CD4-positive, alpha-beta memory T cell (primary cell): ENCODE measurements around the gene TMEM100. TPM values are rescaled to one million over a fixed set of nuclear protein-coding genes. Genes with fewer than 3 reads are reported as not detected.

Experiments used
- CTCF ChIA-PET: fragments of 350-600 bp; sonication (Branson Sonifier 250); formaldehyde crosslinking; loops from one replicate; lab custom pipeline; 2021; ENCODE audit warnings: inconsistent platforms; ENCODE audit not compliant: partially characterized antibody; lab: Charles Lee
- POLR2A ChIA-PET: fragments of 350-600 bp; sonication (Branson Sonifier 250); formaldehyde crosslinking; loops from one replicate; lab custom pipeline; 2021; ENCODE audit not compliant: partially characterized antibody; lab: Charles Lee
- DNase-seq, 5 donors: peaks; one replicate each; pipeline versions ENCODE4 v3.0.0 to v3.0.0-alpha.2; 2020 to 2022; ENCODE audit warnings: mixed read lengths in 1 of 5
- H3K27ac ChIP-seq: one replicate; pipeline ENCODE4 v1.7.0; 2013; ENCODE audit warnings: low read depth, low read length
- H3K27me3 ChIP-seq: 2 replicates; pipeline ENCODE4 v1.7.0; 2013; ENCODE audit warnings: mild to moderate bottlenecking, low read length, moderate library complexity; ENCODE audit not compliant: insufficient read depth
- H3K36me3 ChIP-seq: 2 replicates; pipeline ENCODE4 v1.7.0; 2013; ENCODE audit warnings: mild to moderate bottlenecking, low read length, moderate library complexity; ENCODE audit not compliant: insufficient read depth
- H3K4me1 ChIP-seq: 2 replicates; pipeline ENCODE4 v1.7.0; 2013; ENCODE audit warnings: mild to moderate bottlenecking, low read length, moderate library complexity; ENCODE audit not compliant: insufficient read depth
- H3K4me3 ChIP-seq, 2 donors: one replicate each; pipeline ENCODE4 v1.7.0; 2013; ENCODE audit warnings: low read length in 2 of 2, mild to moderate bottlenecking in 1 of 2
- H3K9me3 ChIP-seq, 2 donors: one replicate each; pipeline ENCODE4 v1.7.0; 2013; ENCODE audit warnings: low read length in 2 of 2, control low read depth in 1 of 2; ENCODE audit not compliant: control insufficient read depth in 1 of 2
- H3K27ac Mint-ChIP-seq, 7 donors: one replicate each; pipeline ENCODE4 v1.8.0; 2020 to 2021; ENCODE audit warnings: mixed read lengths in 7 of 7, mild to moderate bottlenecking in 6 of 7, inconsistent platforms in 3 of 7, moderate library complexity in 3 of 7
- H3K27me3 Mint-ChIP-seq, 2 donors: one replicate each; pipeline ENCODE4 v1.8.0; 2020 to 2021; ENCODE audit warnings: mixed read lengths in 2 of 2
- H3K36me3 Mint-ChIP-seq, 2 donors: one replicate each; pipeline ENCODE4 v1.8.0; 2020 to 2021; ENCODE audit warnings: mixed read lengths in 2 of 2, inconsistent platforms in 1 of 2, mild to moderate bottlenecking in 1 of 2
- H3K4me1 Mint-ChIP-seq, 4 donors: one replicate each; pipeline ENCODE4 v1.8.0; 2020 to 2021; ENCODE audit warnings: mixed read lengths in 4 of 4, mild to moderate bottlenecking in 1 of 4
- H3K4me3 Mint-ChIP-seq, 8 donors: one replicate each; pipeline ENCODE4 v1.8.0; 2020 to 2021; ENCODE audit warnings: mixed read lengths in 8 of 8, mild to moderate bottlenecking in 7 of 8, moderate library complexity in 6 of 8, inconsistent platforms in 3 of 8
- H3K9me3 Mint-ChIP-seq, 8 donors: one replicate each; pipeline ENCODE4 v1.8.0; 2020 to 2021; ENCODE audit warnings: mixed read lengths in 8 of 8, mild to moderate bottlenecking in 5 of 8, inconsistent platforms in 3 of 8, moderate library complexity in 1 of 8
- intact Hi-C: fragments of 100-400 bp; cut with micrococcal nuclease; formaldehyde crosslinking; loops from one replicate; pipeline ENCODE4 v1.15.1; 2023
- polyA plus RNA-seq, 2 donors: library from polyadenylated mRNA; unstranded; fragments of 300-500 nt; fragmentation: Illumina TruSeq; gene quantifications; one replicate each; pipeline ENCODE4 v1.2.3, GENCODE V29; 2021
- total RNA-seq, 2 experiments: library from RNA; stranded (reverse); gene quantifications; one replicate each; pipeline ENCODE4 v1.2.3, GENCODE V29; 2021

Gene TMEM100
- total and polyA plus RNA-seq, 4 experiments from 2014 or later = not detected

DNA sequence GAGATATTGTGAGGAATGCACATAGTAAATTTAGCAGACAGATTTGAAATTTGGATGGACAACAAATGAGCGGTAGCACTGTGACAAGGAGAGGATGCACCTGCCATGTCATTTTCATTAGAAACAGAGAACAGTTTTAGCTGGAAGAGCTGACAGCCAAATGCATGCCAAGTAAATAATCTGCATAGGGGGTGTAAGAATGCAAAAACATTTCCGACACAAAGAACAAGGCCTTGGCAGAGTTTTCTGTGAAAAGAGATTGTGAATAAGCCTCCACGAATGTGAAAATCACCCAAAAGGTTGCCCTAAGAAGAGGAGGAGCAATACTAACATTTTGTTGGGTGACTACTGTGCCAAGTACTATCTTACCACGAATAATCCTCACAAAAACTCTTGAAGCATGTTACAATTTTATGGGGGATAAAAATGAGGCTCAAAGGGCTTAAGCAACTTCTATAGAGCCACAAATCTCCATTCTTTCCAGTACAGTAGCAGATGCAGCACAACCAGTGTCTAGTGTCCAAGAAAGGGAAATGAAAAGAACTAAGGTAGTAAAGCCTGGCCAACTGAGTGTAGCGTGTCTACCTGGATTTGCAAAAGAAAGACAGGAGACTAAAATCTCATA lies 28.3 kb downstream of the TMEM100 start:
- H3K27me3 Mint-ChIP-seq = peaks cover 7 to 20% of the 10 kb centered on the region in 2 donors
- Histone ChIP-seq H3K36me3 (no peaks in the 10 kb centered on the region), H3K9me3 (no peaks in the 10 kb centered on the region), H3K27me3 (peaks cover 3% of the 10 kb centered on the region), H3K27ac (no peak overlapping the region), H3K4me3 (no peak overlapping the region), H3K4me1 (no peaks in the 10 kb centered on the region)
- no peak overlapping the region for H3K27ac Mint-ChIP-seq
- no peaks in the 10 kb centered on the region for H3K4me1 Mint-ChIP-seq
- no peak overlapping the region for H3K4me3 Mint-ChIP-seq
- ChIA-PET POLR2A (no interaction called here), CTCF (no interaction called here)
- no peaks in the 10 kb centered on the region for H3K36me3 Mint-ChIP-seq
- intact Hi-C loops = no loop called here
- DNase-seq = no peak
- H3K9me3 Mint-ChIP-seq = no peaks in the 10 kb centered on the region

DNA sequence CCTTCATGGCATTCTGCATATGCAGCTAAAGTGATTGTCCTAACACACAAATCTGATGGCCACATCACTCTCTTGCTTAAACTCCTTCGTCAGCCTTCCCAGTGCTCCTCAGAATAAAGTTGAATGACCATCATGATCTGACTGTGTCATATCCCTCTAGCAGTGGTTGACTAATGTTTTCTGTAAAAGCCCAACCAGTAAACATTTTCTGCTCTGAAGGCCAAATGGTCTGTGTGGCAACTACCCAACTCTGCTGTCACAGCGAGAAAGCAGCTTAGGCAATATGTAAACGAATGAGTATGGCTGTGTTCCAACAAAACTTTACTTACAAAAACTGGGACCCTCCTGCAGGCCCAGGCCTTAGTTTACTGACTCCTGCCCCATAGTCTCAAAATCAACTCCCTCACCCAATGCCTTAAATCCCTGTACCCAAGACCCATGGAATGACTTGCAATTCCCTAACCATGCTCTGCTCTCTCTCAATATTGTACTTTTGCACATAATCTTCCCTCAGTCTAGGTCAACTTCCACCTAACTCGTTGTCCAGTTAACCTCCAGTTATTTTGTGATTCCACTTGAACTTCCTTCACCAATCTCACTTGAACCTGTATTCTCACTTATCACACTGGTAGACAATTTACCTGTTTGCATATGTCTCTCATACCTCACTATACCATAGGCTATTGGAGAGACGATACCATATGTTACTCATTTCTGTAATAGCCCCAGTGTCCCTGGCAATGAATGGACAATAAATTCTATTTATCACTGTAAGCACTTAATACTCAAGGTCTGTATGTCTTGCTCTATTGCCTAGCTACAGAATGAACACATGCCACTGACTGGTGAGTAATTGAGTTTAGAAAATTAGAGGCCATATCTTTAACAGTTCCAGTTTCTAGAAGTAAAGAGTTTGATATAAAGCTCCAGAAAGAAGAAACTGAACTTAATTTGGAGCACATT lies 29.1 kb downstream of the TMEM100 start:
- no peaks in the 10 kb centered on the region for H3K36me3 Mint-ChIP-seq
- H3K27ac ChIP-seq = no peak overlapping the region
- no peak overlapping the region for H3K27ac Mint-ChIP-seq
- no peaks in the 10 kb centered on the region for H3K4me1 Mint-ChIP-seq
- H3K9me3 Mint-ChIP-seq = no peaks in the 10 kb centered on the region
- no peak overlapping the region for H3K4me3 Mint-ChIP-seq
- no peak for DNase-seq
- intact Hi-C loops = no loop called here
- peaks cover 10 to 19% of the 10 kb centered on the region in 2 donors for H3K27me3 Mint-ChIP-seq
- POLR2A ChIA-PET = no interaction called here
- no peaks in the 10 kb centered on the region for H3K9me3 ChIP-seq
- H3K36me3 ChIP-seq = no peaks in the 10 kb centered on the region
- CTCF ChIA-PET = interaction anchor here (0.9 kb wide), 1 partner anchor 25 kb away, joined by 3 read pairs; no protein-coding TSS in a partner anchor
- no peaks in the 10 kb centered on the region for H3K4me1 ChIP-seq
- no peak overlapping the region for H3K4me3 ChIP-seq
- H3K27me3 ChIP-seq = peaks cover 3% of the 10 kb centered on the region

GRCh38 chr17:55692276-55692675 lies 30.4 kb downstream of the TMEM100 start:
- intact Hi-C loops = no loop called here
- no peak for DNase-seq
- no peaks in the 10 kb centered on the region for H3K36me3 ChIP-seq
- no peaks in the 10 kb centered on the region for H3K27me3 ChIP-seq
- ChIA-PET POLR2A (no interaction called here), CTCF (interaction anchor here (1.4 kb wide), 1 partner anchor 52 kb away, joined by 3 read pairs; no protein-coding TSS in a partner anchor)
- no peak overlapping the region for H3K27ac ChIP-seq
- Mint-ChIP-seq H3K27ac (no peak overlapping the region), H3K9me3 (no peaks in the 10 kb centered on the region), H3K4me3 (no peak overlapping the region), H3K4me1 (no peaks in the 10 kb centered on the region), H3K27me3 (peaks cover 10 to 13% of the 10 kb centered on the region in 2 donors), H3K36me3 (no peaks in the 10 kb centered on the region)
- H3K4me1 ChIP-seq = no peaks in the 10 kb centered on the region
- H3K4me3 ChIP-seq = no peak overlapping the region
- no peaks in the 10 kb centered on the region for H3K9me3 ChIP-seq

- H3K27ac Mint-ChIP-seq = no peak overlapping the region
- no peaks in the 10 kb centered on the region for H3K36me3 Mint-ChIP-seq
- H3K4me1 ChIP-seq = no peaks in the 10 kb centered on the region
- peaks cover 8 to 15% of the 10 kb centered on the region in 2 donors for H3K27me3 Mint-ChIP-seq
- H3K36me3 ChIP-seq = no peaks in the 10 kb centered on the region
- H3K4me3 ChIP-seq = no peak overlapping the region
- CTCF ChIA-PET = interaction anchor here (1.1 to 1.7 kb wide), 3 partner anchors 24 to 51 kb away, joined by 3 to 5 read pairs (median 3); no protein-coding TSS in a partner anchor
- no peak overlapping the region for H3K4me3 Mint-ChIP-seq
- no peaks in the 10 kb centered on the region for H3K9me3 Mint-ChIP-seq
- H3K27ac ChIP-seq = no peak overlapping the region
- no peaks in the 10 kb centered on the region for H3K4me1 Mint-ChIP-seq
- POLR2A ChIA-PET = no interaction called here
- no peaks in the 10 kb centered on the region for H3K9me3 ChIP-seq
- no peaks in the 10 kb centered on the region for H3K27me3 ChIP-seq
- intact Hi-C loops = no loop called here
- DNase-seq = no peak
Measured at GRCh38 chr17:55691666-55692065, 31.0 kb downstream of the TMEM100 start.

GRCh38 chr17:55690105-55690508 lies 32.6 kb downstream of the TMEM100 start:
- Mint-ChIP-seq H3K36me3 (no peaks in the 10 kb centered on the region), H3K9me3 (peaks cover 0 to 4% (median 0%) of the 10 kb centered on the region in 8 donors), H3K27ac (no peak overlapping the region), H3K27me3 (peaks cover 9 to 21% of the 10 kb centered on the region in 2 donors), H3K4me3 (no peak overlapping the region), H3K4me1 (no peaks in the 10 kb centered on the region)
- H3K36me3 ChIP-seq = no peaks in the 10 kb centered on the region
- no peak for DNase-seq
- intact Hi-C loops = no loop called here
- no peaks in the 10 kb centered on the region for H3K4me1 ChIP-seq
- H3K27me3 ChIP-seq = no peaks in the 10 kb centered on the region
- H3K9me3 ChIP-seq = no peaks in the 10 kb centered on the region
- ChIA-PET CTCF (interaction anchor here (1.7 kb wide), 1 partner anchor 25 kb away, joined by 5 read pairs; no protein-coding TSS in a partner anchor), POLR2A (no interaction called here)
- no peak overlapping the region for H3K4me3 ChIP-seq
- no peak overlapping the region for H3K27ac ChIP-seq

DNA sequence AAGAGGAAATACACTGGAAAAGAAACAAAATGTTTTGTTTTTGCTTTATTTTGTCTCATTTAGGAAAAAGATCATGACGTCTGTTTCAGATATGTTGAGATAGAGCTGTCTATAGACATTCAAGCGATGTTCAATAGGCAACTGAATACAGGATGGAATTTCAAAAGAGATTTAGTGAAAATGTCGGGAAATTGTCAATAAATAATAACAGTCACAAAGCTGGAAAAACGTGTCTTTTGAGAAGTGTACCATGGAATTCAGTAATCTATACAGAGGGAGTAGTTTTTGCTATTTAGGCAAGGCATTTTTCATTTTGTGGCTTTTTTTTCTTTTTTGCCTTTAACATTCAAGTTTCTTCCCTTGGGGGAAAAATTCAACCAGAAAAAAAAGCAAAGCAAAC lies 33.0 kb downstream of the TMEM100 start:
- no peak overlapping the region for H3K4me3 ChIP-seq
- no peaks in the 10 kb centered on the region for H3K36me3 ChIP-seq
- intact Hi-C loops = no loop called here
- no peaks in the 10 kb centered on the region for H3K27me3 ChIP-seq
- ChIA-PET POLR2A (no interaction called here), CTCF (no interaction called here)
- no peaks in the 10 kb centered on the region for H3K36me3 Mint-ChIP-seq
- H3K27ac ChIP-seq = no peak overlapping the region
- no peaks in the 10 kb centered on the region for H3K4me1 ChIP-seq
- H3K9me3 Mint-ChIP-seq = peaks cover 0 to 4% (median 0%) of the 10 kb centered on the region in 8 donors
- H3K4me3 Mint-ChIP-seq = no peak overlapping the region
- H3K27ac Mint-ChIP-seq = no peak overlapping the region
- H3K27me3 Mint-ChIP-seq = peaks cover 9 to 26% of the 10 kb centered on the region in 2 donors
- H3K4me1 Mint-ChIP-seq = no peaks in the 10 kb centered on the region
- no peaks in the 10 kb centered on the region for H3K9me3 ChIP-seq
- DNase-seq = no peak

DNA sequence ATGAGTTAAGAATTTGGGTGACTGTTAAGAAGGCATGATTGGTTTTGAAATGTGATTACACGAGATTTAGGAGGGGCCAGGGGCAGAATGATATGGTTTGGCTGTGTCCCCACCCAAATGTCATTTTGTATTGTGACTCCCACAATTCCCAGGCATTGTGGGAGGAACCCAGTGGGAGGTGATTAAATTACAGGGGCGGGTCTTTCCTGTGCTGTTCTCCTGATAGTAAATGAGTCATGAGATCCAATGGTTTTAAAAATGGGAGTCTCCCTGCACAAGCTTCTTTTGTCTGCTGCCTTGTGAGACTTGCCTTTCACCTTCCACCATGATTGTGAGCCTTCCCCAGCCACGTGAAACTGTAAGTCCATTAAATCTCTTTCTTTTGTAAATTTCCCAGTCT lies 34.6 kb downstream of the TMEM100 start:
- Mint-ChIP-seq H3K27me3 (peaks cover 12 to 28% of the 10 kb centered on the region in 2 donors), H3K27ac (no peak overlapping the region), H3K9me3 (peaks cover 0 to 4% (median 0%) of the 10 kb centered on the region in 8 donors), H3K4me1 (no peaks in the 10 kb centered on the region), H3K4me3 (no peak overlapping the region), H3K36me3 (no peaks in the 10 kb centered on the region)
- Histone ChIP-seq H3K4me1 (no peaks in the 10 kb centered on the region), H3K36me3 (no peaks in the 10 kb centered on the region), H3K27ac (no peak overlapping the region), H3K9me3 (no peaks in the 10 kb centered on the region), H3K4me3 (no peak overlapping the region), H3K27me3 (no peaks in the 10 kb centered on the region)
- POLR2A ChIA-PET = no interaction called here
- DNase-seq = no peak
- intact Hi-C loops = no loop called here
- CTCF ChIA-PET = no interaction called here
